ENCODE measurements around the gene FLCN. TPM values are rescaled to one million over a fixed set of nuclear protein-coding genes. Genes with fewer than 3 reads are reported as not detected.

Gene FLCN
- total and polyA plus RNA-seq, 2 donors (not counting 3 experiments of a cell fraction or from before 2014, with no cell fraction given): 38.8 to 68.9 TPM

- Histone ChIP-seq H3K27me3 (ENCODE audit: control insufficient read depth in 2 of 2, insufficient read depth in 2 of 2, low read length in 2 of 2) (no peaks in the 10 kb centered on the region), H3K4me3 (replicated peaks in 1 of 3; ENCODE audit: insufficient read depth in 1 of 3, low read depth in 1 of 3, low read length in 3 of 3) (no peak overlapping the region), H4K20me1 (replicated peaks; ENCODE audit: control insufficient read depth, extremely low read depth, insufficient read depth, low read length) (no peaks in the 10 kb centered on the region), H3K27ac (ENCODE audit: insufficient read depth, low read depth, low read length) (no peak overlapping the region), H3K4me1 (ENCODE audit: control insufficient read depth, extremely low read depth, insufficient read depth, low read length) (no peaks in the 10 kb centered on the region), H3K4me2 (ENCODE audit: insufficient read depth, low read length) (no peak overlapping the region), H3K36me3 (ENCODE audit: control insufficient read depth in 2 of 2, extremely low read depth in 1 of 2, insufficient read depth in 2 of 2, low read length in 2 of 2) (peaks cover 9 to 71% of the 10 kb centered on the region in 2 experiments), H3K9me1 (replicated peaks; ENCODE audit: control insufficient read depth, extremely low read depth, insufficient read depth, low read length) (no peaks in the 10 kb centered on the region), H2AFZ (ENCODE audit: low read depth, low read length) (no peak overlapping the region), H3K9ac (replicated peaks; ENCODE audit: extremely low read depth, insufficient read depth, low read length) (no peak overlapping the region), H3K9me3 (replicated peaks; ENCODE audit: control insufficient read depth, insufficient read depth, low read length) (no peaks in the 10 kb centered on the region), H3K79me2 (ENCODE audit: control insufficient read depth, insufficient read depth, low read length) (no peaks in the 10 kb centered on the region)
- TF ChIP-seq POLR2AphosphoS5 (IDR thresholded peaks at IDR 0.05; ENCODE audit: insufficient read depth, low read depth, low read length) (no peak), MAX (IDR thresholded peaks at IDR 0.05; ENCODE audit: insufficient read depth, insufficient read length) (no peak), JUN (IDR thresholded peaks at IDR 0.05; ENCODE audit: borderline replicate concordance, insufficient read depth, insufficient read length, low read depth) (no peak), FOS (IDR thresholded peaks at IDR 0.05; ENCODE audit: borderline replicate concordance, insufficient read depth, low read length) (no peak), CTCF (IDR thresholded peaks at IDR 0.05; ENCODE audit: extremely low read depth in 1 of 2, insufficient read depth in 1 of 2, low read depth in 1 of 2, low read length in 2 of 2) (no peak), MYC (IDR thresholded peaks at IDR 0.05; ENCODE audit: low read depth, low read length) (no peak), POLR2A (IDR thresholded peaks at IDR 0.05; ENCODE audit: low read depth, low read length) (no peak), EZH2 (IDR thresholded peaks at IDR 0.05; ENCODE audit: borderline replicate concordance, low read depth, low read length, severe bottlenecking) (no peak), GATA2 (IDR thresholded peaks at IDR 0.05; ENCODE audit: insufficient read depth, insufficient read length, low read depth, low read length) (no peak)
- intact Hi-C loops (cut with micrococcal nuclease) (no loop called here), dilution Hi-C loops (cut with MboI; ENCODE audit: extremely low pct_ligation_motif_present, low sequenced_read_pairs) (no loop called here)
- no peak for FAIRE-seq
- ChIA-PET CTCF (interaction anchor here (2.1 kb wide), 1 partner anchor 86 kb away, joined by 9 read pairs; no protein-coding TSS in a partner anchor), POLR2A (no interaction called here)
- no TSS peak for BruUV-seq (replicated peaks)
- DNase-seq (ENCODE audit: low read depth, low spot score): no peak
Measured at GRCh38 chr17:17227608-17228520, 9.1 kb downstream of the FLCN start.
